Upper lobe of left lung (tissue), 4 donors: ENCODE results near the gene CIITA.

ENCODE experiments used
- CTCF ChIP-seq, 6 experiments: fragments of 450-650 bp in 4 of 6; fragments of 200-600 bp in 2 of 6; sonication (generic) in 2 of 6; IDR thresholded peaks; one replicate each; pipeline ENCODE4 v1.5.1; 2016 to 2019; ENCODE audit warnings: antibody characterized with exemption in 6 of 6
- EP300 ChIP-seq, 4 donors: sonication (generic); formaldehyde crosslinking; IDR thresholded peaks; one replicate each; pipeline ENCODE4 v1.5.1; 2017; ENCODE audit warnings: antibody characterized with exemption in 4 of 4, control low read depth in 2 of 4
- POLR2A ChIP-seq, 4 donors: fragments of 450-650 bp; IDR thresholded peaks; one replicate each; pipeline ENCODE4 v1.5.1; 2016 to 2017; ENCODE audit warnings: antibody characterized with exemption in 4 of 4, mild to moderate bottlenecking in 2 of 4
- POLR2AphosphoS5 ChIP-seq, 2 donors: sonication (generic); formaldehyde crosslinking; IDR thresholded peaks; one replicate each; pipeline ENCODE4 v1.5.1; 2017; ENCODE audit warnings: antibody characterized with exemption in 2 of 2

GRCh38 chr16:10839279-10839666 is 37.7 kb upstream of the CIITA start:
- TF ChIP-seq CTCF (IDR thresholded peaks at IDR 0.05) (no peak), POLR2AphosphoS5 (IDR thresholded peaks at IDR 0.05) (no peak), POLR2A (IDR thresholded peaks at IDR 0.05) (no peak), EP300 (IDR thresholded peaks at IDR 0.05) (no peak)
